MM.1S (cell line): ENCODE results near the gene APOF.

Experiments used
- DNase-seq: peaks from one replicate; pipeline ENCODE4 v3.0.0-alpha.2; 2015
- H2AFZ ChIP-seq: fragments of 300-600 bp; sonication (generic); 2 replicates; pipeline ENCODE4 v1.6.0; 2016; ENCODE audit warnings: antibody characterized with exemption, low read length
- H3F3A ChIP-seq: fragments of 300-600 bp; sonication (generic); 2 replicates; pipeline ENCODE4 v1.6.1; 2016; ENCODE audit warnings: mild to moderate bottlenecking, antibody characterized with exemption, low read length, moderate library complexity, mixed read lengths; ENCODE audit not compliant: insufficient read depth
- H3K27ac ChIP-seq: fragments of 300-600 bp; sonication (generic); 2 replicates; pipeline ENCODE4 v1.5.1; 2016; ENCODE audit warnings: mild to moderate bottlenecking, low read length
- H3K27me3 ChIP-seq: fragments of 300-600 bp; sonication (generic); replicated peaks from 2 replicates; pipeline ENCODE4 v1.6.0; 2016; ENCODE audit warnings: low read length; ENCODE audit not compliant: insufficient read depth
- H3K36me3 ChIP-seq: fragments of 300-600 bp; sonication (generic); replicated peaks from 2 replicates; pipeline ENCODE4 v1.6.1; 2016; ENCODE audit warnings: mild to moderate bottlenecking, low read length, mixed read lengths; ENCODE audit not compliant: insufficient read depth
- H3K4me1 ChIP-seq: fragments of 300-600 bp; sonication (generic); 2 replicates; pipeline ENCODE4 v1.6.1; 2016; ENCODE audit warnings: low read length, mixed read lengths
- H3K4me2 ChIP-seq: fragments of 300-600 bp; sonication (generic); 2 replicates; pipeline ENCODE4 v1.6.0; 2016; ENCODE audit warnings: low read depth, low read length
- H3K4me3 ChIP-seq: fragments of 300-600 bp; sonication (generic); 2 replicates; pipeline ENCODE4 v1.5.1; 2016; ENCODE audit warnings: low read length, mixed read lengths
- H3K79me2 ChIP-seq: fragments of 300-600 bp; sonication (generic); 2 replicates; pipeline ENCODE4 v1.6.1; 2016; ENCODE audit warnings: mixed run types, low read length, mixed read lengths
- H3K9ac ChIP-seq: fragments of 300-600 bp; sonication (generic); 2 replicates; pipeline ENCODE4 v1.6.1; 2016; ENCODE audit warnings: low read length, mixed read lengths
- H3K9me2 ChIP-seq: fragments of 300-600 bp; sonication (generic); replicated peaks from 2 replicates; pipeline ENCODE4 v1.6.1; 2016; ENCODE audit warnings: mild to moderate bottlenecking, low read length, mixed read lengths; ENCODE audit not compliant: insufficient read depth
- H3K9me3 ChIP-seq: fragments of 300-600 bp; sonication (generic); replicated peaks from 2 replicates; pipeline ENCODE4 v1.6.1; 2016; ENCODE audit warnings: mild to moderate bottlenecking, low read length, mixed read lengths; ENCODE audit not compliant: insufficient read depth
- H4K20me1 ChIP-seq: fragments of 300-600 bp; sonication (generic); 2 replicates; pipeline ENCODE4 v1.6.1; 2016; ENCODE audit warnings: mild to moderate bottlenecking, low read length, moderate library complexity, mixed read lengths; ENCODE audit not compliant: insufficient read depth
- EZH2 ChIP-seq: fragments of 300-600 bp; sonication (generic); optimal IDR thresholded peaks from 2 replicates; pipeline ENCODE3; 2017; ENCODE audit warnings: low read depth, mild to moderate bottlenecking, antibody characterized with exemption, low read length, mixed read lengths
- EZH2phosphoT487 ChIP-seq: fragments of 300-600 bp; sonication (generic); IDR thresholded peaks from 2 replicates; pipeline ENCODE4 v1.6.1; 2018; ENCODE audit warnings: antibody characterized with exemption, low read length
- TF ChIP-seq, protein P1 (sequence below): fragments of 300-600 bp; sonication (generic); IDR thresholded peaks from 2 replicates; pipeline ENCODE4 v1.5.1; 2016; ENCODE audit warnings: antibody characterized with exemption, low read length, mixed read lengths

The APOF gene

DNA sequence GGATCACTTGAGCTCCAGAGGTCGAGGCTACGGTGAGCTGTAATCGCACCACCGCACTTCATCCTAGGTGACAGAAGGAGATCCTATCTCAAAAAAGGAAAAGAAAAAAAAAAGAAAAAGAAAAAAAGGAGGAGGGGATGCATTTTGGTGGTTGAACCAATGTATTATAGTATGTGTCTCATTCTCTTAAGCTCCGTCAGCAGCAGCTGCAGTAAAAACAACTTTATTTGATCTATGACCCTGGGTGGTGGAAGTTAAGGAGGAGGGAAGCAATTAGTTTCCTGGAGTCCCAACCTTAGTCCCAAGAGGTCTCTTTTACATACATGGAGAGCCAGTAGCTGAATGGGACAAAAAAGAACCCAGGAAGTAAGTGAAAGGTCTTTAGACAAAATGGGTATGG is 26.8 kb upstream of the APOF start:
- Histone ChIP-seq H3K4me3 (no peak overlapping the region), H3K79me2 (no peaks in the 10 kb centered on the region)
- no peak for DNase-seq

DNA sequence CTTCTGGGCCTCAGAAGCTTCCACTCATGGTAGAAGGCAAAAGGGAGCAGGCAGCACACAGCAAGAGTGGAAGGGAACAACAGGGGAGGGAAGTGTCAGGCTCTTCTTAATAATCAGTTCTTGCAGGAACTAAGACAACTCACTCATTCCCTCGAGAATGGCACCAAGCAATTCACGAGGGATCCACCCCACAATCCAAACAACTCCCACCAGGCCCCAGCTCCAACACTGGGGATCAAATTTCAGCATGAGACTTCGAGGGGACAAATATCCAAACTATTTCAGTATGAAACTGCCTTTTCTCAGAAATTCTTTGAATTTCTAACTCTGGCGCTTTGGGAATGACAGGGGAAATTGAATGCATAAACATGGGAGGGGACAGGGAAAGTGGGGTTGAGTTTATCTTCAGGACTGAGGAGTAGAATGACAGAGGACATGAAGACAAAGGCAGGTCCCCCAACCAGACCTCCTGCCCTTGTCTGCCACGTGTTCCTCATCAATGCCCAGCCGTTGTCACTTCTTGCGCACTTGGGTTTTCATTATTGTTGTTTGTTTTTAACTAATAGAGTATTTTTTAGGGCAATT is 24.6 kb upstream of the APOF start:
- no peaks in the 10 kb centered on the region for H3K9me2 ChIP-seq
- no peak for DNase-seq
- H3K4me2 ChIP-seq = no peak overlapping the region
- H3K79me2 ChIP-seq = no peaks in the 10 kb centered on the region
- TF ChIP-seq, protein P1, sequence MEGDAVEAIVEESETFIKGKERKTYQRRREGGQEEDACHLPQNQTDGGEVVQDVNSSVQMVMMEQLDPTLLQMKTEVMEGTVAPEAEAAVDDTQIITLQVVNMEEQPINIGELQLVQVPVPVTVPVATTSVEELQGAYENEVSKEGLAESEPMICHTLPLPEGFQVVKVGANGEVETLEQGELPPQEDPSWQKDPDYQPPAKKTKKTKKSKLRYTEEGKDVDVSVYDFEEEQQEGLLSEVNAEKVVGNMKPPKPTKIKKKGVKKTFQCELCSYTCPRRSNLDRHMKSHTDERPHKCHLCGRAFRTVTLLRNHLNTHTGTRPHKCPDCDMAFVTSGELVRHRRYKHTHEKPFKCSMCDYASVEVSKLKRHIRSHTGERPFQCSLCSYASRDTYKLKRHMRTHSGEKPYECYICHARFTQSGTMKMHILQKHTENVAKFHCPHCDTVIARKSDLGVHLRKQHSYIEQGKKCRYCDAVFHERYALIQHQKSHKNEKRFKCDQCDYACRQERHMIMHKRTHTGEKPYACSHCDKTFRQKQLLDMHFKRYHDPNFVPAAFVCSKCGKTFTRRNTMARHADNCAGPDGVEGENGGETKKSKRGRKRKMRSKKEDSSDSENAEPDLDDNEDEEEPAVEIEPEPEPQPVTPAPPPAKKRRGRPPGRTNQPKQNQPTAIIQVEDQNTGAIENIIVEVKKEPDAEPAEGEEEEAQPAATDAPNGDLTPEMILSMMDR = no peak
- TF ChIP-seq EZH2phosphoT487 (no peak), EZH2 (no peak)
- no peaks in the 10 kb centered on the region for H3K27me3 ChIP-seq
- H3K9ac ChIP-seq = no peak overlapping the region
- H3K9me3 ChIP-seq = no peaks in the 10 kb centered on the region
- no peaks in the 10 kb centered on the region for H3K36me3 ChIP-seq
- H3K4me1 ChIP-seq = no peaks in the 10 kb centered on the region
- H3K27ac ChIP-seq = no peak overlapping the region
- H4K20me1 ChIP-seq = no peaks in the 10 kb centered on the region
- H3K4me3 ChIP-seq = no peak overlapping the region
- H3F3A ChIP-seq = no peaks in the 10 kb centered on the region
- no peak overlapping the region for H2AFZ ChIP-seq

More for the DNA sequence above, 26.8 kb upstream of the APOF start:
- H3K27ac ChIP-seq = no peak overlapping the region
- H3K36me3 ChIP-seq = no peaks in the 10 kb centered on the region
- H3K4me2 ChIP-seq = no peak overlapping the region
- no peak overlapping the region for H3K9ac ChIP-seq
- TF ChIP-seq EZH2 = no peak
- no peak for TF ChIP-seq EZH2phosphoT487
- TF ChIP-seq, protein P1 = no peak
- H3K9me2 ChIP-seq = no peaks in the 10 kb centered on the region
- no peaks in the 10 kb centered on the region for H3F3A ChIP-seq
- H3K4me1 ChIP-seq = no peaks in the 10 kb centered on the region
- no peaks in the 10 kb centered on the region for H3K9me3 ChIP-seq
- H3K27me3 ChIP-seq = no peaks in the 10 kb centered on the region
- H4K20me1 ChIP-seq = no peaks in the 10 kb centered on the region
- H2AFZ ChIP-seq = no peak overlapping the region

DNA sequence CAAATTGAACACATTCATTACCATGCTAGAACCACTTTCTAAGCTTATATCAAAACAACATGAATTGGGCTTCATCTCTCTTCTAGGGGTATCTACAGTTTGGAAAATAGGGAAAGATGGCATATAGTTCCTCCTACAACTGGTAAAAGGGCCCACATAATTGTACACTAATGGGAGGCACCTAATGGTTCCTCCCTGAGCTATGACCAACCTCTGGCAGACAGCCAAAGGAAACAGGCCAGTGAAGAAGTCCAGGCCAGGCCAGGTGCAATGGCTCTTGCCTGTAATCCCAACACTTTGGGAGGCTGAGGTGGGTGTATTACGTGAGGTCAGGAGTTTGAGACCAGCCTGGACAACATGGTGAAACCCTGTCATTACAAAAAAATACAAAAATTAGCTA is 23.2 kb upstream of the APOF start:
- no peaks in the 10 kb centered on the region for H3F3A ChIP-seq
- H4K20me1 ChIP-seq = no peaks in the 10 kb centered on the region
- TF ChIP-seq EZH2phosphoT487 (no peak), EZH2 (no peak)
- no peak overlapping the region for H3K27ac ChIP-seq
- H3K4me3 ChIP-seq = no peak overlapping the region
- H3K9me3 ChIP-seq = no peaks in the 10 kb centered on the region
- no peaks in the 10 kb centered on the region for H3K27me3 ChIP-seq
- no peak for DNase-seq
- H3K9ac ChIP-seq = no peak overlapping the region
- no peaks in the 10 kb centered on the region for H3K4me1 ChIP-seq
- no peaks in the 10 kb centered on the region for H3K9me2 ChIP-seq
- no peaks in the 10 kb centered on the region for H3K79me2 ChIP-seq
- no peak overlapping the region for H3K4me2 ChIP-seq
- H3K36me3 ChIP-seq = no peaks in the 10 kb centered on the region
- no peak overlapping the region for H2AFZ ChIP-seq

DNA sequence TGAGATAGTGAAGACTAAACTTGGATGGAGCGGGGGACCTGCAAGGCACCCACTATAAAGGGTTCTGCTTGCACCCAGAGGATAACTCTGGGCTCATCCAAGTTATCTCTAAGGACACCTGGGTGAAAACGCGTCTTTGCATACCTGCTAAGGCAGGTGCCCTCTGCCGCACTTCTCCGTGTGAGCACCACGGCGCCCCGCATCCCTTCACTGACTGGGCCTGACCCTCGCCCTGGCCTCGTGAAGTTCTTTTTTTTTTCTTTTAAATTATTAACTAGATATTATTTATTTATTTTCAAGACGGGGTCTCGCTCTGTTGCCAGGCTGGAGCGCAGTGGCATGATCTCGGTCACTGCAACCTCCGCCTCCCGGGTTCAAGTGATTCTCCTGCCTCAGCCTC is 20.0 kb upstream of the APOF start:
- no peaks in the 10 kb centered on the region for H3K79me2 ChIP-seq
- no peak overlapping the region for H3K4me3 ChIP-seq
- no peak overlapping the region for H3K4me2 ChIP-seq
- TF ChIP-seq, protein P1 = no peak
- TF ChIP-seq EZH2 (no peak), EZH2phosphoT487 (no peak)
- H3K27ac ChIP-seq = no peak overlapping the region
- no peaks in the 10 kb centered on the region for H4K20me1 ChIP-seq
- H3K27me3 ChIP-seq = no peaks in the 10 kb centered on the region
- H2AFZ ChIP-seq = no peak overlapping the region
- no peaks in the 10 kb centered on the region for H3K9me3 ChIP-seq
- H3F3A ChIP-seq = no peaks in the 10 kb centered on the region
- H3K9ac ChIP-seq = no peak overlapping the region
- no peaks in the 10 kb centered on the region for H3K9me2 ChIP-seq
- no peaks in the 10 kb centered on the region for H3K36me3 ChIP-seq
- DNase-seq = no peak
- no peaks in the 10 kb centered on the region for H3K4me1 ChIP-seq
